Astrocyte (in vitro differentiated cells and primary cell): ENCODE measurements around the gene PKMYT1.

Source experiments
- EZH2 ChIP-seq: IDR thresholded peaks from 2 replicates; pipeline ENCODE4 v1.6.1; 2012; ENCODE audit warnings: mild to moderate bottlenecking, low read length, inconsistent platforms; ENCODE audit not compliant: insufficient read depth
- TF ChIP-seq, protein P1 (sequence below): IDR thresholded peaks from 2 replicates; pipeline ENCODE4 v1.5.1; 2011; ENCODE audit warnings: low read depth, mild to moderate bottlenecking, inconsistent platforms, low read length, moderate library complexity; ENCODE audit not compliant: insufficient read depth

GRCh38 chr16:2999929-3000328 is 19.7 kb upstream of the PKMYT1 start:
- TF ChIP-seq, protein P1, sequence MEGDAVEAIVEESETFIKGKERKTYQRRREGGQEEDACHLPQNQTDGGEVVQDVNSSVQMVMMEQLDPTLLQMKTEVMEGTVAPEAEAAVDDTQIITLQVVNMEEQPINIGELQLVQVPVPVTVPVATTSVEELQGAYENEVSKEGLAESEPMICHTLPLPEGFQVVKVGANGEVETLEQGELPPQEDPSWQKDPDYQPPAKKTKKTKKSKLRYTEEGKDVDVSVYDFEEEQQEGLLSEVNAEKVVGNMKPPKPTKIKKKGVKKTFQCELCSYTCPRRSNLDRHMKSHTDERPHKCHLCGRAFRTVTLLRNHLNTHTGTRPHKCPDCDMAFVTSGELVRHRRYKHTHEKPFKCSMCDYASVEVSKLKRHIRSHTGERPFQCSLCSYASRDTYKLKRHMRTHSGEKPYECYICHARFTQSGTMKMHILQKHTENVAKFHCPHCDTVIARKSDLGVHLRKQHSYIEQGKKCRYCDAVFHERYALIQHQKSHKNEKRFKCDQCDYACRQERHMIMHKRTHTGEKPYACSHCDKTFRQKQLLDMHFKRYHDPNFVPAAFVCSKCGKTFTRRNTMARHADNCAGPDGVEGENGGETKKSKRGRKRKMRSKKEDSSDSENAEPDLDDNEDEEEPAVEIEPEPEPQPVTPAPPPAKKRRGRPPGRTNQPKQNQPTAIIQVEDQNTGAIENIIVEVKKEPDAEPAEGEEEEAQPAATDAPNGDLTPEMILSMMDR = no peak
- no peak for TF ChIP-seq EZH2
